ENCODE data around the gene CSNK1E. TPM values are rescaled to one million over a fixed set of nuclear protein-coding genes. Genes with fewer than 3 reads are reported as not detected.

CSNK1E gene
- total RNA-seq, 1 experiment from 2014 or later: 129 TPM

Other genes with a start within 250 kb of the CSNK1E start
- not detected in 2 replicates for gene SLC16A8, start 233.2 kb downstream of the CSNK1E start, total RNA-seq (2014; rRNA removed; shearing (Covaris generic))
- gene BAIAP2L2, start 206.7 kb downstream of the CSNK1E start, total RNA-seq (2014; rRNA removed; shearing (Covaris generic)): 0.20 and 0.55 TPM in 2 replicates
- gene PLA2G6, start 135.6 kb downstream of the CSNK1E start, total RNA-seq (2014; rRNA removed; shearing (Covaris generic)): 11.4 TPM in 2 replicates
- gene MAFF, start 115.4 kb downstream of the CSNK1E start, total RNA-seq (2014; rRNA removed; shearing (Covaris generic)): 10.5 and 11.9 TPM in 2 replicates
- gene TMEM184B, start 44.4 kb downstream of the CSNK1E start, total RNA-seq (2014; rRNA removed; shearing (Covaris generic)): 16.2 and 20.5 TPM in 2 replicates
- 37.9 and 38.6 TPM in 2 replicates for gene KCNJ4, start 137.8 kb upstream of the CSNK1E start, total RNA-seq (2014; rRNA removed; shearing (Covaris generic))
- 3.9 and 6.7 TPM in 2 replicates for gene KDELR3, start 150.7 kb upstream of the CSNK1E start, total RNA-seq (2014; rRNA removed; shearing (Covaris generic))
- 531 and 580 TPM in 2 replicates for gene DDX17, start 188.9 kb upstream of the CSNK1E start, total RNA-seq (2014; rRNA removed; shearing (Covaris generic))